Neural progenitor cell (in vitro differentiated cells): ENCODE measurements around the gene AFF2. TPM values are rescaled to one million over a fixed set of nuclear protein-coding genes. Genes with fewer than 3 reads are reported as not detected.

Source experiments
- DNase-seq: peaks from one replicate; pipeline ENCODE4 v3.0.0-alpha.2; 2016; ENCODE audit warnings: low spot score
- H2AFZ ChIP-seq: fragments of 200-600 bp; sonication (generic); replicated peaks from 2 replicates; pipeline ENCODE4 v1.6.1; 2016; ENCODE audit warnings: antibody characterized with exemption
- H3F3A ChIP-seq: fragments of 200-600 bp; sonication (generic); 2 replicates; pipeline ENCODE4 v1.6.1; 2016; ENCODE audit warnings: antibody characterized with exemption, low read depth
- H3K27ac ChIP-seq: fragments of 200-600 bp; sonication (generic); 2 replicates; pipeline ENCODE4 v1.5.1; 2016; ENCODE audit warnings: mild to moderate bottlenecking
- H3K27me3 ChIP-seq: fragments of 200-600 bp; sonication (generic); 2 replicates; pipeline ENCODE4 v1.6.1; 2016; ENCODE audit warnings: mild to moderate bottlenecking, moderate library complexity
- H3K36me3 ChIP-seq: fragments of 200-600 bp; sonication (generic); 2 replicates; pipeline ENCODE4 v1.5.1; 2016
- H3K4me1 ChIP-seq: fragments of 200-600 bp; sonication (generic); 2 replicates; pipeline ENCODE4 v1.6.1; 2016; ENCODE audit warnings: mixed run types
- H3K4me2 ChIP-seq: fragments of 200-600 bp; sonication (generic); 2 replicates; pipeline ENCODE4 v1.6.1; 2016
- H3K4me3 ChIP-seq: fragments of 200-600 bp; sonication (generic); 2 replicates; pipeline ENCODE4 v1.5.1; 2016
- H3K79me2 ChIP-seq: fragments of 200-600 bp; sonication (generic); 2 replicates; pipeline ENCODE4 v1.6.1; 2016; ENCODE audit warnings: low read depth
- H3K9ac ChIP-seq: fragments of 200-600 bp; sonication (generic); 2 replicates; pipeline ENCODE4 v1.6.1; 2016
- H3K9me3 ChIP-seq: fragments of 200-600 bp; sonication (generic); 2 replicates; pipeline ENCODE4 v1.5.1; 2016; ENCODE audit warnings: low read depth
- H4K20me1 ChIP-seq: fragments of 200-600 bp; sonication (generic); 2 replicates; pipeline ENCODE4 v1.6.1; 2016; ENCODE audit warnings: low read depth
- H3K27ac Mint-ChIP-seq: 3 replicates; pipeline ENCODE4 v1.8.0; 2021; ENCODE audit warnings: mixed read lengths
- H3K27me3 Mint-ChIP-seq: 2 replicates; pipeline ENCODE4 v1.8.0; 2022; ENCODE audit warnings: low read depth, mild to moderate bottlenecking, inconsistent platforms, moderate library complexity, mixed read lengths; ENCODE audit not compliant: insufficient read depth
- H3K36me3 Mint-ChIP-seq: 3 replicates; pipeline ENCODE4 v1.8.0; 2021; ENCODE audit warnings: mixed read lengths
- H3K4me1 Mint-ChIP-seq: 3 replicates; pipeline ENCODE4 v1.8.0; 2021; ENCODE audit warnings: mixed read lengths
- H3K4me3 Mint-ChIP-seq: 3 replicates; pipeline ENCODE4 v1.8.0; 2021; ENCODE audit warnings: mild to moderate bottlenecking, moderate library complexity, mixed read lengths
- H3K9me3 Mint-ChIP-seq: 3 replicates; pipeline ENCODE4 v1.8.0; 2020; ENCODE audit warnings: mixed read lengths
- EZH2 ChIP-seq: fragments of 200-600 bp; sonication (generic); IDR thresholded peaks from 2 replicates; pipeline ENCODE4 v1.6.1; 2017; ENCODE audit warnings: antibody characterized with exemption, mild to moderate bottlenecking, moderate library complexity
- EZH2phosphoT487 ChIP-seq: fragments of 200-600 bp; sonication (generic); IDR thresholded peaks from 2 replicates; pipeline ENCODE4 v1.6.1; 2017; ENCODE audit warnings: antibody characterized with exemption
- small RNA-seq: library from RNA; depleted of rRNA; stranded (forward); fragments of <200 nt; gene quantifications from one replicate; pipeline ENCODE3, GENCODE V24; 2015
- total RNA-seq: library from RNA; depleted of rRNA; stranded (reverse); fragments of >200 nt; gene quantifications from 2 replicates; pipeline ENCODE4 v1.2.3, GENCODE V29; 2015; ENCODE audit warnings: low replicate concordance
- TF ChIP-seq, protein P1 (sequence below): fragments of 200-600 bp; sonication (generic); IDR thresholded peaks from 2 replicates; pipeline ENCODE4 v1.5.1; 2017; ENCODE audit warnings: antibody characterized with exemption, mild to moderate bottlenecking

AFF2 gene
- total RNA-seq, 1 donor from 2014 or later, result 13.5 TPM

DNA sequence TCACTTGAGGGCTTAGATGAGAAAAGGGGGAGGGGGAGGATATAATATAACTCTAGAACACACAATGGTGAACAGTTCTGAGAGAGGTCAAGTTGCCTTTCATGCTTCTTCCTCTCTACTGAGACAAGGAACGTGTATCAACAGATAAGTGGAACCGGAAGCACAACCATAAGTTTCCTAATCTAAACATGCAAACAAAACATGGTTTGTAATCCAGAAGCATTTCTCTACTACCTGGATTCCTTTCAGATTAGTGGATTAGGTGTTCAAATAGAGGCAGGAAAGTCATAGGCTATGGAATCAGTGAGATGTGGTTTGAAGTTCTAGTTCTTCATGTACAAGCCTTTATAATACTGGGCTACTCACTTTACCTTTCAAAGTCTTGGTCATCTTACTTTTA lies 544.1 kb downstream of the AFF2 start:
- H3K9me3 ChIP-seq, result peaks cover under 1% of the 10 kb centered on the region
- Mint-ChIP-seq H3K9me3 (no peaks in the 10 kb centered on the region), H3K4me1 (no peaks in the 10 kb centered on the region), H3K27me3 (no peaks in the 10 kb centered on the region), H3K36me3 (no peaks in the 10 kb centered on the region), H3K4me3 (no peak overlapping the region), H3K27ac (no peak overlapping the region)
- H2AFZ ChIP-seq, result no peak overlapping the region
- DNase-seq, result no peak
- TF ChIP-seq, protein P1, sequence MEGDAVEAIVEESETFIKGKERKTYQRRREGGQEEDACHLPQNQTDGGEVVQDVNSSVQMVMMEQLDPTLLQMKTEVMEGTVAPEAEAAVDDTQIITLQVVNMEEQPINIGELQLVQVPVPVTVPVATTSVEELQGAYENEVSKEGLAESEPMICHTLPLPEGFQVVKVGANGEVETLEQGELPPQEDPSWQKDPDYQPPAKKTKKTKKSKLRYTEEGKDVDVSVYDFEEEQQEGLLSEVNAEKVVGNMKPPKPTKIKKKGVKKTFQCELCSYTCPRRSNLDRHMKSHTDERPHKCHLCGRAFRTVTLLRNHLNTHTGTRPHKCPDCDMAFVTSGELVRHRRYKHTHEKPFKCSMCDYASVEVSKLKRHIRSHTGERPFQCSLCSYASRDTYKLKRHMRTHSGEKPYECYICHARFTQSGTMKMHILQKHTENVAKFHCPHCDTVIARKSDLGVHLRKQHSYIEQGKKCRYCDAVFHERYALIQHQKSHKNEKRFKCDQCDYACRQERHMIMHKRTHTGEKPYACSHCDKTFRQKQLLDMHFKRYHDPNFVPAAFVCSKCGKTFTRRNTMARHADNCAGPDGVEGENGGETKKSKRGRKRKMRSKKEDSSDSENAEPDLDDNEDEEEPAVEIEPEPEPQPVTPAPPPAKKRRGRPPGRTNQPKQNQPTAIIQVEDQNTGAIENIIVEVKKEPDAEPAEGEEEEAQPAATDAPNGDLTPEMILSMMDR, result no peak
- no peak for TF ChIP-seq EZH2
- TF ChIP-seq EZH2phosphoT487, result no peak
- no peaks in the 10 kb centered on the region for H3K79me2 ChIP-seq
- H3K36me3 ChIP-seq, result no peaks in the 10 kb centered on the region
- H4K20me1 ChIP-seq, result no peaks in the 10 kb centered on the region
- no peaks in the 10 kb centered on the region for H3K27me3 ChIP-seq
- H3K4me1 ChIP-seq, result no peaks in the 10 kb centered on the region
- H3K4me3 ChIP-seq, result no peak overlapping the region
- H3K4me2 ChIP-seq, result no peak overlapping the region
- H3K9ac ChIP-seq, result no peak overlapping the region
- H3F3A ChIP-seq, result no peaks in the 10 kb centered on the region
- H3K27ac ChIP-seq, result no peak overlapping the region

GRCh38 chrX:149045645-149046210 lies 545.3 kb downstream of the AFF2 start:
- H3K4me2 ChIP-seq, result no peak overlapping the region
- H3F3A ChIP-seq, result no peaks in the 10 kb centered on the region
- H4K20me1 ChIP-seq, result no peaks in the 10 kb centered on the region
- H3K27ac Mint-ChIP-seq, result no peak overlapping the region
- H3K4me3 ChIP-seq, result no peak overlapping the region
- H2AFZ ChIP-seq, result no peak overlapping the region
- H3K36me3 Mint-ChIP-seq, result no peaks in the 10 kb centered on the region
- peaks cover 6% of the 10 kb centered on the region for H3K9me3 ChIP-seq
- no peaks in the 10 kb centered on the region for H3K4me1 ChIP-seq
- H3K27ac ChIP-seq, result no peak overlapping the region
- no peak for DNase-seq
- H3K79me2 ChIP-seq, result no peaks in the 10 kb centered on the region
- H3K4me3 Mint-ChIP-seq, result no peak overlapping the region
- no peaks in the 10 kb centered on the region for H3K27me3 ChIP-seq
- no peaks in the 10 kb centered on the region for H3K4me1 Mint-ChIP-seq
- TF ChIP-seq, protein P1, result no peak
- TF ChIP-seq EZH2 (no peak), EZH2phosphoT487 (no peak)
- no peaks in the 10 kb centered on the region for H3K9me3 Mint-ChIP-seq
- no peaks in the 10 kb centered on the region for H3K27me3 Mint-ChIP-seq
- no peaks in the 10 kb centered on the region for H3K36me3 ChIP-seq
- no peak overlapping the region for H3K9ac ChIP-seq

Small RNA genes within 50 kb of the gene (small RNA-seq; reads per million reads assigned to genes)
- gene RN7SKP267, result not detected
